Stimulated activated CD8-positive, alpha-beta memory T cell treated with anti-CD3 and anti-CD28 coated beads, Interleukin-15, amount 100 ng/mL, for 48 hours (primary cell): ENCODE results near the gene BRICD5.

ENCODE experiments used
- DNase-seq, 2 donors: peaks; one replicate each; pipeline ENCODE4 v3.0.0-alpha.2; 2020; ENCODE audit warnings: low read depth in 2 of 2

Gene BRICD5

DNA sequence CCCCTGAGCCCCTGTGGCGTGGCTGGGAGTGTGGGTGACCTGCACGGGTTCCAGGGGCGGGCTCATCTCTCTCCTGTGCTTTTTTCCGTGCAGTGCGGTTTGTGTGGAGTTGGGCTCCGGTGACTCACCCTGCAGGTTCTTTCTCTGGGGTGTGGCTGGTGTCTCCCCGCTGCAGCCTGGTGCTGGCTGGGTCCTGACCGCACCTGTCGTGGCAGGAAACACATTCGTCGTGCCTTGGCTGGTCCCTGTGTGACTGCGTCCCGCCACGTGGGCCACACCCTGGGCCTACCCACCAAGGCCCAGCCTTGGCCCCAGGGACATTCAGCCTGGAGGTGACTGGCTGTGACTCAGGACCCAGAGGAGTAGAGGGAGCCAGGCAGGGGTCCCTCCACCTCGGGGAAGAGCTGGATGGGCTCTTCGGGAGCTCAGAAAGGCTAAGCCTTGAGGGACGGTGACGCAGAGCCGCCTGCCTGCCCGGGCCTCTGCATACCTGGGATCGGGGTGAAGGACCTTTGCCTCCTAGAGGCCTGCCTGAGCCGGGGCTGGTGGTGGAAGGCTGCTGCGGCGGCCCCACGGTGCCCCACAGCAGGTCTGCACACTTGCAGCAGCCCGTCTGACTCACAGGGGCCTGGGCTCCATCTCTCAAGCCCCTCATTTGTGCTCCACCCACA lies 47.3 kb downstream of the BRICD5 start:
- DNase-seq, result no peak

- DNase-seq, result no peak
These were observed 48.0 kb downstream of the BRICD5 start for GRCh38 chr16:2162676-2163118.

GRCh38 chr16:2161911-2162310 lies 48.8 kb downstream of the BRICD5 start:
- DNase-seq, result no peak

DNA sequence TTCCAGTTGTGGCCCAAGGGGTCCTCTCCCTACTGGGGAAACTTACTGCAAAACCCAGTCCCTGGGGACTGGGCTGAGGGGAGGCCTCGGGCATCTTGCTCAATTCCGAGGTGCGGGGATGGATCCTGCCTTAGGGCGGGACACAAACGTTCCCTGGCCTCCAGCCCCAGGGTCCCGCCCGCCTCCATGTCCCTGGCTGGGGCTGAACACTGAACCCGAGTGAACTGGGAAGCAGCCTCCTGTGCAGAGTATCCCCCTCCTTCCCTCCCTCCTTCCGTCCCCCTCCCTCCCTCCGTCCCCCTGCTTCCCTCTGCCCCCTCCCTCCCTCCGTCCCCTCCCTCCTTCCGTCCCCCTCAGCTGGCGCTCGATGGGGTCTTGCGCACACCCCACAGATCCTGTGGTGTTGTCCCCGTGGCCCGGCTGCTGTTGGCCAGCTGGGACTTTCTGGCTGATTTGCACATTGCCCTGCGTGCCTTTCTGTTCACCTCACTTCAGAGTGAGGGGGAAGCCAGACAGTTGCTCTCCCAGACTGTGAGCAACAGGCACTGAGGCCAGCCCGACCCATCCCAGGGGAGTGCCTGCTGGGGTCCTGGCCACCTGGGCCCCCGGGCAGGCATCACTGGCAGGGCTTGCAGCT lies 49.6 kb downstream of the BRICD5 start:
- no peak for DNase-seq
